ENCODE data around the gene CPS1.

CPS1 gene

GRCh38 chr2:210654091-210654490, 97.7 kb downstream of the CPS1 start:
- Mint-ChIP-seq H3K9me3 (peaks cover 1% of the 10 kb centered on the region), H3K4me1 (peaks cover 3% of the 10 kb centered on the region), H3K27ac (no peak overlapping the region), H3K27me3 (ENCODE audit: low read depth) (no peaks in the 10 kb centered on the region), H3K36me3 (ENCODE audit: low read depth) (peaks cover 14% of the 10 kb centered on the region), H3K4me3 (no peak overlapping the region)
- no peak for TF ChIP-seq CTCF (IDR thresholded peaks at IDR 0.05; ENCODE audit: unreplicated experiment in 3 of 3)

- Mint-ChIP-seq H3K4me1 (peaks cover 3% of the 10 kb centered on the region), H3K9me3 (peaks cover 9% of the 10 kb centered on the region), H3K27me3 (ENCODE audit: low read depth) (no peaks in the 10 kb centered on the region), H3K36me3 (ENCODE audit: low read depth) (peaks cover 27% of the 10 kb centered on the region), H3K4me3 (no peak overlapping the region), H3K27ac (no peak overlapping the region)
- TF ChIP-seq CTCF (IDR thresholded peaks at IDR 0.05; ENCODE audit: unreplicated experiment in 3 of 3) = no peak
Observed at GRCh38 chr2:210655229-210655975, 99.0 kb downstream of the CPS1 start.

GRCh38 chr2:210657874-210658273, 101.5 kb downstream of the CPS1 start:
- Mint-ChIP-seq H3K9me3 (peaks cover 9% of the 10 kb centered on the region), H3K27ac (no peak overlapping the region), H3K36me3 (ENCODE audit: low read depth) (peaks cover 36% of the 10 kb centered on the region), H3K27me3 (ENCODE audit: low read depth) (no peaks in the 10 kb centered on the region), H3K4me1 (peaks cover 3% of the 10 kb centered on the region), H3K4me3 (no peak overlapping the region)
- no peak for TF ChIP-seq CTCF (IDR thresholded peaks at IDR 0.05; ENCODE audit: unreplicated experiment in 3 of 3)

GRCh38 chr2:210660751-210661150, 104.4 kb downstream of the CPS1 start:
- Mint-ChIP-seq H3K27me3 (ENCODE audit: low read depth) (no peaks in the 10 kb centered on the region), H3K27ac (no peak overlapping the region), H3K36me3 (ENCODE audit: low read depth) (peaks cover 44% of the 10 kb centered on the region), H3K4me3 (no peak overlapping the region), H3K4me1 (peaks cover 13% of the 10 kb centered on the region), H3K9me3 (peaks cover 9% of the 10 kb centered on the region)
- TF ChIP-seq CTCF (IDR thresholded peaks at IDR 0.05; ENCODE audit: unreplicated experiment in 3 of 3) = no peak

GRCh38 chr2:210662560-210662959, 106.2 kb downstream of the CPS1 start:
- Mint-ChIP-seq H3K4me1 (peaks cover 14% of the 10 kb centered on the region), H3K9me3 (peaks cover 11% of the 10 kb centered on the region), H3K4me3 (no peak overlapping the region), H3K27ac (peak overlapping the region in 2 of 3 experiments; percentile 36 to 59), H3K27me3 (ENCODE audit: low read depth) (no peaks in the 10 kb centered on the region), H3K36me3 (ENCODE audit: low read depth) (peaks cover 51% of the 10 kb centered on the region)
- TF ChIP-seq CTCF (IDR thresholded peaks at IDR 0.05; ENCODE audit: unreplicated experiment in 3 of 3) = no peak

- Mint-ChIP-seq H3K4me1 (peaks cover 14% of the 10 kb centered on the region), H3K36me3 (ENCODE audit: low read depth) (peaks cover 43% of the 10 kb centered on the region), H3K27me3 (ENCODE audit: low read depth) (no peaks in the 10 kb centered on the region), H3K4me3 (no peak overlapping the region), H3K27ac (peak overlapping the region in 2 of 3 experiments; percentile 59 to 73), H3K9me3 (peaks cover 11% of the 10 kb centered on the region)
- TF ChIP-seq CTCF (IDR thresholded peaks at IDR 0.05; ENCODE audit: unreplicated experiment in 3 of 3) = peak; percentile 33 to 53 (median 38)
Observed at GRCh38 chr2:210663631-210664089, 107.3 kb downstream of the CPS1 start.
